Right lobe of liver (tissue), 6 donors: ENCODE results near the gene SUMO4. TPM values are rescaled to one million over a fixed set of nuclear protein-coding genes. Genes with fewer than 3 reads are reported as not detected.

Experiments used
- ATAC-seq, 4 donors: fragments of 200-7000 bp; cut with Tn5 transposase; one replicate each; pipeline ENCODE4 v1.9.1; 2020; ENCODE audit warnings: mild to moderate bottlenecking in 4 of 4, moderate library complexity in 4 of 4
- DNase-seq, 3 donors: peaks; one replicate each; pipeline ENCODE4 v3.0.0-alpha.2; 2020
- H3K27ac ChIP-seq, 3 donors: fragments of 200-600 bp; one replicate each; pipeline ENCODE4 v1.8.0; 2022
- H3K27me3 ChIP-seq, 2 donors: fragments of 200-600 bp; one replicate each; pipeline ENCODE4 v1.8.0; 2022
- H3K36me3 ChIP-seq, 4 donors: fragments of 200-600 bp; sonication (generic) in 1 of 4; one replicate each; pipeline versions ENCODE4 v1.5.1 to v1.8.0; 2017 to 2022; ENCODE audit warnings: control low read depth in 1 of 4
- H3K4me1 ChIP-seq, 4 donors: fragments of 200-600 bp; sonication (generic) in 1 of 4; one replicate each; pipeline versions ENCODE4 v1.5.1 to v1.8.0; 2017 to 2022; ENCODE audit warnings: control low read depth in 1 of 4
- H3K4me3 ChIP-seq, 3 donors: fragments of 200-600 bp; one replicate each; pipeline ENCODE4 v1.8.0; 2022
- H3K9me3 ChIP-seq, 4 donors: fragments of 200-600 bp; sonication (generic) in 1 of 4; one replicate each; pipeline versions ENCODE4 v1.5.1 to v1.8.0; 2017 to 2022; ENCODE audit warnings: control low read depth in 1 of 4
- POLR2A ChIP-seq: fragments of 450-650 bp; IDR thresholded peaks from one replicate; pipeline ENCODE4 v1.6.1; 2017; ENCODE audit warnings: antibody characterized with exemption, mild to moderate bottlenecking
- WGBS: methylation state at CpG from one replicate; pipeline ENCODE4 v1.1.6; 2018; ENCODE audit warnings: low coverage, low lambda C conversion rate; ENCODE audit not compliant: insufficient coverage; ENCODE audit errors: missing lambda C conversion rate; 5-methylcytosine and 5-hydroxymethylcytosine counted together
- intact Hi-C, 2 donors: fragments of 100-400 bp; cut with DNase I; formaldehyde crosslinking; loops; one replicate each; pipeline versions ENCODE4 v1.11.2 to v1.14.1; 2022
- total RNA-seq, 6 experiments: library from RNA; depleted of rRNA in 2 of 6; stranded (reverse); fragments of >200 nt in 2 of 6; fragmentation: NEBNext Ultra II Directional in 3 of 6; extraction: Animal tissue kit (Norgen Biotek cat#: 25700) in 3 of 6; gene quantifications; one replicate each; pipeline versions ENCODE4 v1.1.0 to v1.2.4, GENCODE V29; 2016 to 2023
- TF ChIP-seq, protein P1 (sequence below), 4 donors: fragments of 200-600 bp in 3 of 4; fragments of 450-650 bp in 1 of 4; IDR thresholded peaks; one replicate each; pipeline versions ENCODE4 v1.5.1 to v1.8.0; 2016 to 2022; ENCODE audit warnings: antibody characterized with exemption in 4 of 4, mild to moderate bottlenecking in 2 of 4
- donor health status: DM: no; HTN: yes; CAD: no.
- donor health status: DM: no; HTN: no; CAD: no.
- donor health status: DM: no; HTN: no; CAD: no.
- donor health status: DM: no; HTN: yes; CAD: no.
- donor health status: DM: no; HTN: yes; CAD: no.

The SUMO4 gene
- total RNA-seq, 6 experiments from 2014 or later = 0.49 to 1.2 (median 1.0) TPM

DNA sequence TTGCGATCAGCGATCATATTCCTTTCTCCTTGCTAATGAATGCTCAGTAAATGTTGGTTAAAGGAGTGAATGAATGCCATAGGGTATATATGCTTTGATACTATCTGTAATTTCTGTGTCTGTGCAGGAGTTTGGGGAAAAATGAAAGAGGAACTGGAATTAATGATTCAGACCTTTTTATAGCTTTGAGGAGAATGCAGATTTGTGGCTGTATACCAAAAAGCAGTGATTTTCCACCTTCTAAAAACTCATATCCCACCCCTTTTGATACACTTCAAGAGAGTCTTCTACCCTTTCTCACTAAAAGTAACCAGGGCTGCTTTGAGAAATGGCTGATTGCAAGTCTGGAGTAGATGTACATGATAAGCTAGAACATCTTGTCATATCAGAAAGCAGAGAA is 26.6 kb upstream of the SUMO4 start:
- no peak overlapping the region for H3K27ac ChIP-seq
- peaks cover 0 to 5% (median 2%) of the 10 kb centered on the region in 4 donors for H3K36me3 ChIP-seq
- H3K4me3 ChIP-seq = no peak overlapping the region
- H3K4me1 ChIP-seq = no peaks in the 10 kb centered on the region
- H3K27me3 ChIP-seq = no peaks in the 10 kb centered on the region
- TF ChIP-seq, protein P1, sequence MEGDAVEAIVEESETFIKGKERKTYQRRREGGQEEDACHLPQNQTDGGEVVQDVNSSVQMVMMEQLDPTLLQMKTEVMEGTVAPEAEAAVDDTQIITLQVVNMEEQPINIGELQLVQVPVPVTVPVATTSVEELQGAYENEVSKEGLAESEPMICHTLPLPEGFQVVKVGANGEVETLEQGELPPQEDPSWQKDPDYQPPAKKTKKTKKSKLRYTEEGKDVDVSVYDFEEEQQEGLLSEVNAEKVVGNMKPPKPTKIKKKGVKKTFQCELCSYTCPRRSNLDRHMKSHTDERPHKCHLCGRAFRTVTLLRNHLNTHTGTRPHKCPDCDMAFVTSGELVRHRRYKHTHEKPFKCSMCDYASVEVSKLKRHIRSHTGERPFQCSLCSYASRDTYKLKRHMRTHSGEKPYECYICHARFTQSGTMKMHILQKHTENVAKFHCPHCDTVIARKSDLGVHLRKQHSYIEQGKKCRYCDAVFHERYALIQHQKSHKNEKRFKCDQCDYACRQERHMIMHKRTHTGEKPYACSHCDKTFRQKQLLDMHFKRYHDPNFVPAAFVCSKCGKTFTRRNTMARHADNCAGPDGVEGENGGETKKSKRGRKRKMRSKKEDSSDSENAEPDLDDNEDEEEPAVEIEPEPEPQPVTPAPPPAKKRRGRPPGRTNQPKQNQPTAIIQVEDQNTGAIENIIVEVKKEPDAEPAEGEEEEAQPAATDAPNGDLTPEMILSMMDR (IDR thresholded peaks at IDR 0.05) = no peak
- TF ChIP-seq POLR2A = no peak
- 100% methylated on average over 2 of the region's 2 CpGs for WGBS
- ATAC-seq (no peak), DNase-seq (no peak)
- intact Hi-C loops = no loop called here
- H3K9me3 ChIP-seq = no peaks in the 10 kb centered on the region

DNA sequence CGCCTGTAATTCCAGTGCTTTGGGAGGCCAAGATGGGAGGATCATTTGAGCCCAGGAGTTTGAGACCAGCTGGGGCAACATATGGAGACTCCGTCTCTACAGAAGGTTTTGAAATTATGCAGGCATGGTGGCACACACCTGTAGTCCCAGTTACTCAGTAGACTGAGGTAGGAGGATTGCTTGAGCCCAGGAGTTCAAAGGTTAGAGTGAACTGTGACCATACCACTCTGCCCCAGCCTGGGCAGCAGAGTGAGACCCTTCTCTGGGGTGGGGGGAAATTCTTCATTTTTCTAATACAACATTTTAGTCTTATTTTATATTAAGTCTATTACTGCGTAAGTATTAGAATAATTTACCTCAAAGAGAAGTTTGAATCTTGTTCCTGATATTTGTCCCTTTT is 20.1 kb upstream of the SUMO4 start:
- no peak for TF ChIP-seq POLR2A
- TF ChIP-seq, protein P1 (IDR thresholded peaks at IDR 0.05) = no peak

DNA sequence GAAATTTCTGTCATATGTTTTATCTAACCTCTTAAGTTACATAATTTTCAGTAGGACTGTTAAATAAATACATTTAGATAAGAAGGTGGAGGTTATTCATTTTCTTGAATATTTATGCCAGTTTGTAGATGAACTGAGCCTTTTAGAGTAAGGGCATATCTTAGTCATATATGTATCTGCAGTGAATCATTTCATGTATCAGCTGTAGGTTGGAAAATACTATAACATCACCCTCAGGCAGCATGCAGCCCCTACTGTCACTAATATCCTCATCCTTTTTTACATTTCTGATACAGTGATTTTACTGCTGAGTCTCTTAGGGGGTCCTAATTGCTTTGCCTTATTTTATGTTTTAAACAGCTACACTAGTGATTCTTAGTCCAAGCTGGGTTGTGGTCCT is 19.5 kb upstream of the SUMO4 start:
- no peaks in the 10 kb centered on the region for H3K4me1 ChIP-seq
- no peaks in the 10 kb centered on the region for H3K27me3 ChIP-seq
- no peak overlapping the region for H3K27ac ChIP-seq
- H3K4me3 ChIP-seq = no peak overlapping the region
- H3K9me3 ChIP-seq = no peaks in the 10 kb centered on the region
- ATAC-seq (no peak), DNase-seq (no peak)
- TF ChIP-seq POLR2A = no peak
- peaks cover 0 to 22% (median 4%) of the 10 kb centered on the region in 4 donors for H3K36me3 ChIP-seq
- intact Hi-C loops = no loop called here

More for the DNA sequence above, 20.1 kb upstream of the SUMO4 start:
- 95% methylated on average over 3 of the region's 3 CpGs for WGBS
- H3K36me3 ChIP-seq = peaks cover 0 to 22% (median 4%) of the 10 kb centered on the region in 4 donors
- H3K4me3 ChIP-seq = no peak overlapping the region
- H3K27me3 ChIP-seq = no peaks in the 10 kb centered on the region
- intact Hi-C loops = no loop called here
- DNase-seq (no peak), ATAC-seq (no peak)
- no peaks in the 10 kb centered on the region for H3K4me1 ChIP-seq
- no peaks in the 10 kb centered on the region for H3K9me3 ChIP-seq
- H3K27ac ChIP-seq = no peak overlapping the region

DNA sequence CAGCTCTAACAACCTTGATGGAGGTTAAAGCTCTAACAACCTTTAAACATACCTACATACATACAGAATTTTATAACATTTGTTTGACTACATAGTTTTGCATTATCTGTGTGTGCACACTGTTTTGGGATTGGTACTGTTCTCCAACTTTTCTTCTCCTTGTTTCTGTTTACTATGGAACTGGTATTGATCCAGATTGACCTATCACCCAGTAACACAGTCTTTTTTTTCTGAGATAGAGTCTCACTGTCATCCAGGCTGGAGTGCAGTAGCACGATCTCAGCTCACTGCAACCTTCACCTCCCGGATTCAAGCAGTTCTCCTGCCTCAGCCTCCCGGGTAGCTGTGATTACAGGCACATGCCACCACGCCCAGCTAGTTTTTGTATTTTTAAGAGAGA is 16.7 kb upstream of the SUMO4 start:
- WGBS = 70% methylated on average over 4 of the region's 4 CpGs
- H3K27ac ChIP-seq = peak overlapping the region in 1 of 3 donors; percentile 28
- no peaks in the 10 kb centered on the region for H3K27me3 ChIP-seq
- no peaks in the 10 kb centered on the region for H3K4me1 ChIP-seq
- no peak for DNase-seq
- no peak overlapping the region for H3K4me3 ChIP-seq
- intact Hi-C loops = no loop called here
- H3K9me3 ChIP-seq = no peaks in the 10 kb centered on the region
- peak; percentile 43 to 79 (median 66) for ATAC-seq
- no peak for TF ChIP-seq POLR2A
- TF ChIP-seq, protein P1 (IDR thresholded peaks at IDR 0.05) = no peak
- H3K36me3 ChIP-seq = peaks cover 0 to 18% (median 2%) of the 10 kb centered on the region in 4 donors

DNA sequence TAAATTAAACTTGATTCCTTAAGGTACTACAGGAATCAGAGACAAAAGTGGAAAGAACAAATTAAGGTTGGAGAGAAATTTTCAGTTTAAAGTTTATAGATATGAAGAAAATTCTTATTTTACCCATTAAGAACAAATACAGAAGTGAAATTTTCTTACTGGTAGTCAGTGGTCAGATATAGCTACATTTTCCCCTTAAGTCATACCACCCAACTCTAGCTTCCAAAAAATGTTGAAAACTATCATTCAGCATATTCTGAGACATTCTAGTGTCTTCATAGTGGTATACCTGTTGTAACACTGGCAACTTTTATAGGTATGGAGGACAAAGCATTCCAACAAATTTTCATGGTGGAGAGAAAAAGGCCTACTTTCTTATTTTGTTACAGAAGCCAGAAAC is 15.6 kb upstream of the SUMO4 start:
- H3K27ac ChIP-seq = no peak overlapping the region
- H3K4me3 ChIP-seq = no peak overlapping the region
- intact Hi-C loops = no loop called here
- DNase-seq = no peak
- H3K4me1 ChIP-seq = no peaks in the 10 kb centered on the region
- H3K27me3 ChIP-seq = no peaks in the 10 kb centered on the region
- no peaks in the 10 kb centered on the region for H3K9me3 ChIP-seq
- no peak for TF ChIP-seq POLR2A
- TF ChIP-seq, protein P1 (IDR thresholded peaks at IDR 0.05) = no peak
- H3K36me3 ChIP-seq = peaks cover 0 to 7% (median 1%) of the 10 kb centered on the region in 4 donors
- no peak for ATAC-seq
